ENCODE measurements around the gene ADORA1.

- TF ChIP-seq POLR2A (IDR thresholded peaks at IDR 0.05; ENCODE audit: low read depth, low read length) (no peak), POLR2AphosphoS5 (IDR thresholded peaks at IDR 0.05; ENCODE audit: low read depth, low read length) (no peak), TAF1 (IDR thresholded peaks at IDR 0.05; ENCODE audit: borderline replicate concordance, low read depth, low read length) (no peak)
Measured at GRCh38 chr1:203080456-203080855, 47.1 kb upstream of the ADORA1 start.
